Measurements from ENCODE around the gene DIAPH3.

DIAPH3 gene

DNA sequence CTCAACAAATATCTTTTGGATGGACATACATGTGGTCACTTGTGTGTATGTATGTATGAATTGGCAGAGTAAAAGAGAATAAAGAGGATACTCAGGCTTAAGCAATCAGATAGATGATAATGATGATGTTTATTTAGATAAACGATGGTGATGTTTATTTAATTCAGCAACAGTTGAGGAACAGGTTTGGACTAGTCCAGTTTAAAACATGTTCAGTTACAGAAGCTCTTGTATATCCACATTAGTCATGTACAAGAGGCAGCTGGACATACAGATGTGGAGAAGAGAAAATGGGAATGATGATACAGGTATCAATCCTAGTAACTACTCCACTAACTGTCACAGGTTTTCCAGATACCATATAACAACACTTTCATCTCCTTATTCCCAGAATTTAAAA lies 232.1 kb downstream of the DIAPH3 start:
- Histone ChIP-seq H3K27ac (ENCODE audit: low read depth, low read length) (no peak overlapping the region), H3K4me2 (ENCODE audit: low read length) (no peak overlapping the region), H3K4me1 (ENCODE audit: control insufficient read depth, low read length) (no peaks in the 10 kb centered on the region), H3K9me3 (ENCODE audit: control insufficient read depth, insufficient read depth, low read length) (no peaks in the 10 kb centered on the region), H3K27me3 (ENCODE audit: control insufficient read depth, low read length) (no peaks in the 10 kb centered on the region), H3K79me2 (ENCODE audit: control insufficient read depth, low read length) (no peaks in the 10 kb centered on the region), H3K4me3 (ENCODE audit: low read length) (no peak overlapping the region), H3K9me2 (replicated peaks; ENCODE audit: control insufficient read depth, low read length) (no peaks in the 10 kb centered on the region), H3F3A (ENCODE audit: control insufficient read depth, insufficient read depth) (no peaks in the 10 kb centered on the region), H3K36me3 (ENCODE audit: control insufficient read depth, low read length) (peaks cover 6% of the 10 kb centered on the region), H4K20me1 (ENCODE audit: control insufficient read depth, insufficient read depth, low read depth, low read length) (no peaks in the 10 kb centered on the region)
- TF ChIP-seq EZH2phosphoT487 (IDR thresholded peaks at IDR 0.05; ENCODE audit: borderline replicate concordance, low read length) = no peak
- TF ChIP-seq, protein P1, sequence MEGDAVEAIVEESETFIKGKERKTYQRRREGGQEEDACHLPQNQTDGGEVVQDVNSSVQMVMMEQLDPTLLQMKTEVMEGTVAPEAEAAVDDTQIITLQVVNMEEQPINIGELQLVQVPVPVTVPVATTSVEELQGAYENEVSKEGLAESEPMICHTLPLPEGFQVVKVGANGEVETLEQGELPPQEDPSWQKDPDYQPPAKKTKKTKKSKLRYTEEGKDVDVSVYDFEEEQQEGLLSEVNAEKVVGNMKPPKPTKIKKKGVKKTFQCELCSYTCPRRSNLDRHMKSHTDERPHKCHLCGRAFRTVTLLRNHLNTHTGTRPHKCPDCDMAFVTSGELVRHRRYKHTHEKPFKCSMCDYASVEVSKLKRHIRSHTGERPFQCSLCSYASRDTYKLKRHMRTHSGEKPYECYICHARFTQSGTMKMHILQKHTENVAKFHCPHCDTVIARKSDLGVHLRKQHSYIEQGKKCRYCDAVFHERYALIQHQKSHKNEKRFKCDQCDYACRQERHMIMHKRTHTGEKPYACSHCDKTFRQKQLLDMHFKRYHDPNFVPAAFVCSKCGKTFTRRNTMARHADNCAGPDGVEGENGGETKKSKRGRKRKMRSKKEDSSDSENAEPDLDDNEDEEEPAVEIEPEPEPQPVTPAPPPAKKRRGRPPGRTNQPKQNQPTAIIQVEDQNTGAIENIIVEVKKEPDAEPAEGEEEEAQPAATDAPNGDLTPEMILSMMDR (IDR thresholded peaks at IDR 0.05; ENCODE audit: low read depth, low read length, poor library complexity, severe bottlenecking) = no peak

DNA sequence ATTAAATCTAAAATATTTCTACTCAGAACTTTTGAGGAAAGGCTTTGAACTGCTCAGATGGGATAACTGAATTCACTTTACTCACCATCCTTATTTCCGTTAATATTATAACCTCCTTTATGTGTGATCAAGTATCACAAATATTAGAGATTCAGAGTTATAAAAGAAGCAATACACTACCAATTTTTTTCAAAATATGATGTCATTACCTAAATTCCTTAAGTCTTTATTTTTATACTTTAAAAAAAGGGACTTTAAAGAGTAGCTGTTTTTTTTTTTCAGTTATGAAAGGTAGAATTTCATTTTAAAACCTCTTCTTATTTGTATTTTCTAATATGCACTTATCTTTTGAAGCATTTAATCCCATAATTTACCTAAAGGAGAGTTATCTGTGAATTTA lies 239.5 kb downstream of the DIAPH3 start:
- Histone ChIP-seq H3K27ac (ENCODE audit: low read depth, low read length) (no peak overlapping the region), H3K9me2 (replicated peaks; ENCODE audit: control insufficient read depth, low read length) (no peaks in the 10 kb centered on the region), H3K79me2 (ENCODE audit: control insufficient read depth, low read length) (no peaks in the 10 kb centered on the region), H4K20me1 (ENCODE audit: control insufficient read depth, insufficient read depth, low read depth, low read length) (no peaks in the 10 kb centered on the region), H3K36me3 (ENCODE audit: control insufficient read depth, low read length) (peaks cover 10% of the 10 kb centered on the region), H3K27me3 (ENCODE audit: control insufficient read depth, low read length) (no peaks in the 10 kb centered on the region), H3K9me3 (ENCODE audit: control insufficient read depth, insufficient read depth, low read length) (no peaks in the 10 kb centered on the region), H3K4me1 (ENCODE audit: control insufficient read depth, low read length) (no peaks in the 10 kb centered on the region), H3K4me3 (ENCODE audit: low read length) (no peak overlapping the region), H3K4me2 (ENCODE audit: low read length) (no peak overlapping the region), H3F3A (ENCODE audit: control insufficient read depth, insufficient read depth) (no peaks in the 10 kb centered on the region)
- TF ChIP-seq EZH2phosphoT487 (IDR thresholded peaks at IDR 0.05; ENCODE audit: borderline replicate concordance, low read length) = no peak
- TF ChIP-seq, protein P1 (IDR thresholded peaks at IDR 0.05; ENCODE audit: low read depth, low read length, poor library complexity, severe bottlenecking) = no peak

DNA sequence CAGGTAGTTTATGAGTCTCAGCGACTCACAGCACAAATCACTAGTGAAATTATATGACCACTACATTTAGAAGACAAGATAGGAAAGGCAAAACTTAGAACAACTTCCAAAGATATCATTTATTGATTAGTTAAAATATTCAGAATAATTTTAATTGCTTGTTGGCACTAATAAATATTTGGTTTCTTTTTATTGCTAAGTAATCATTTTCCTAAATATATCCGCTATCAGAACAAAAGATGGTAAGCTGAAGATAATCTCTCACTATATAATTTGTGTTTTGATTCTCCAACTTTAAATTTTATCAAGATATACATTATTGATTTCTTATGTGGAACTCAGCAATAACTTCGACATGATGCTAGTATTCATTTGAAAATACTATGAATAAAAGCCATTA lies 248.5 kb downstream of the DIAPH3 start:
- no peak overlapping the region for H3K4me3 ChIP-seq (ENCODE audit: low read length)
- no peaks in the 10 kb centered on the region for H3K79me2 ChIP-seq (ENCODE audit: control insufficient read depth, low read length)
- TF ChIP-seq EZH2phosphoT487 (IDR thresholded peaks at IDR 0.05; ENCODE audit: borderline replicate concordance, low read length) = no peak
- TF ChIP-seq, protein P1 (IDR thresholded peaks at IDR 0.05; ENCODE audit: low read depth, low read length, poor library complexity, severe bottlenecking) = no peak
- no peaks in the 10 kb centered on the region for H3K9me3 ChIP-seq (ENCODE audit: control insufficient read depth, insufficient read depth, low read length)
- no peaks in the 10 kb centered on the region for H3K4me1 ChIP-seq (ENCODE audit: control insufficient read depth, low read length)
- H3K27me3 ChIP-seq (ENCODE audit: control insufficient read depth, low read length) = no peaks in the 10 kb centered on the region
- H3K9me2 ChIP-seq (replicated peaks; ENCODE audit: control insufficient read depth, low read length) = no peaks in the 10 kb centered on the region
- peaks cover 3% of the 10 kb centered on the region; the same call in 1 of the 2 replicates for H3K36me3 ChIP-seq (ENCODE audit: control insufficient read depth, low read length)
- H3K4me2 ChIP-seq (ENCODE audit: low read length) = no peak overlapping the region
- H3K27ac ChIP-seq (ENCODE audit: low read depth, low read length) = no peak overlapping the region
- no peaks in the 10 kb centered on the region for H4K20me1 ChIP-seq (ENCODE audit: control insufficient read depth, insufficient read depth, low read depth, low read length)
- H3F3A ChIP-seq (ENCODE audit: control insufficient read depth, insufficient read depth) = no peaks in the 10 kb centered on the region

DNA sequence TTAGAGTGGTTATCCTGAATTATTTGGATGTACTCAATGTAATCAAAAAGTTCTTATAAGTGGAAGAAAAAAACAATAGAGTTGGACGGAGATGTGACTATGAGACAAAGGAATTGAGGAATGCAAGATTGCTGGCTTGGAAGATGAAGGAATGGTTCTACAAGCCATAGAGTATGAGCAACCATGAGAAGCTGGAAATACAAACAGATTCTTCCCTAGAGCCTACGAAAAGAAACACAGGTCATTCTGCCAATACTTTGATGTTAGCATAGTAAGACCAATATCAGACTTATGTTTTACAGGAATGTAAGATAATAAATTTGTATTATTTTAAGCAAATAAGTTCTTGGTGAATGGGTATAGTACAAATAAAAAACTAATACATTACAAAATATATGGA lies 249.2 kb downstream of the DIAPH3 start:
- Histone ChIP-seq H3K4me1 (ENCODE audit: control insufficient read depth, low read length) (no peaks in the 10 kb centered on the region), H3K9me3 (ENCODE audit: control insufficient read depth, insufficient read depth, low read length) (no peaks in the 10 kb centered on the region)

More for the DNA sequence above, 249.2 kb downstream of the DIAPH3 start:
- no peak overlapping the region for H3K4me3 ChIP-seq (ENCODE audit: low read length)
- TF ChIP-seq, protein P1 (IDR thresholded peaks at IDR 0.05; ENCODE audit: low read depth, low read length, poor library complexity, severe bottlenecking) = no peak
- no peak for TF ChIP-seq EZH2phosphoT487 (IDR thresholded peaks at IDR 0.05; ENCODE audit: borderline replicate concordance, low read length)
- H3K27me3 ChIP-seq (ENCODE audit: control insufficient read depth, low read length) = no peaks in the 10 kb centered on the region
- peaks cover 3% of the 10 kb centered on the region; the same call in 1 of the 2 replicates for H3K36me3 ChIP-seq (ENCODE audit: control insufficient read depth, low read length)
- H4K20me1 ChIP-seq (ENCODE audit: control insufficient read depth, insufficient read depth, low read depth, low read length) = no peaks in the 10 kb centered on the region
- no peaks in the 10 kb centered on the region for H3K9me2 ChIP-seq (replicated peaks; ENCODE audit: control insufficient read depth, low read length)
- no peak overlapping the region for H3K4me2 ChIP-seq (ENCODE audit: low read length)
- no peak overlapping the region for H3K27ac ChIP-seq (ENCODE audit: low read depth, low read length)
- H3K79me2 ChIP-seq (ENCODE audit: control insufficient read depth, low read length) = no peaks in the 10 kb centered on the region
- no peaks in the 10 kb centered on the region for H3F3A ChIP-seq (ENCODE audit: control insufficient read depth, insufficient read depth)

Data from DOHH2 (cell line).